B cell (primary cell): ENCODE measurements around the gene SLC12A7.

Experiments used
- CTCF ChIP-seq: fragments of 200-600 bp; IDR thresholded peaks from one replicate; pipeline ENCODE4 v1.8.0; 2022; ENCODE audit warnings: antibody characterized with exemption, mild to moderate bottlenecking
- EZH2 ChIP-seq: IDR thresholded peaks from 2 replicates; pipeline ENCODE4 v1.6.1; 2012; ENCODE audit warnings: borderline replicate concordance, low read depth, mild to moderate bottlenecking, moderate library complexity, low read length; ENCODE audit not compliant: insufficient read depth, poor library complexity, severe bottlenecking

- TF ChIP-seq CTCF (no peak), EZH2 (no peak)
These were observed 26.5 kb downstream of the SLC12A7 start for GRCh38 chr5:1085391-1085790.
